GM12864 (cell line): Measurements from ENCODE around the gene EPB41.
A peak's percentile ranks its signal among the peaks of the same experiment; 100 is the strongest.

ENCODE experiments used
- DNase-seq: peaks from one replicate; pipeline ENCODE4 v3.0.0-alpha.2; 2011; ENCODE audit warnings: low read depth
- H3K4me3 ChIP-seq: 2 replicates; pipeline ENCODE4 v1.5.1; 2011; ENCODE audit warnings: mild to moderate bottlenecking, low read depth, low read length, control low read depth
- CTCF ChIP-seq: IDR thresholded peaks from 2 replicates; pipeline ENCODE4 v1.5.1; 2011; ENCODE audit warnings: low read depth, mild to moderate bottlenecking, moderate library complexity, low read length, control low read depth, inconsistent platforms; ENCODE audit errors: missing control alignments

Gene EPB41

GRCh38 chr1:28926629-28927265 lies 12.4 kb downstream of the EPB41 start:
- no peak for TF ChIP-seq CTCF
- H3K4me3 ChIP-seq, result no peak overlapping the region; the same call in 1 of the 2 replicates
- peak; percentile 86 for DNase-seq

- no peak for DNase-seq
- TF ChIP-seq CTCF, result no peak
- H3K4me3 ChIP-seq, result no peak overlapping the region; the same call in 1 of the 2 replicates
These were observed 12.9 kb downstream of the EPB41 start for GRCh38 chr1:28927266-28927647.

DNA sequence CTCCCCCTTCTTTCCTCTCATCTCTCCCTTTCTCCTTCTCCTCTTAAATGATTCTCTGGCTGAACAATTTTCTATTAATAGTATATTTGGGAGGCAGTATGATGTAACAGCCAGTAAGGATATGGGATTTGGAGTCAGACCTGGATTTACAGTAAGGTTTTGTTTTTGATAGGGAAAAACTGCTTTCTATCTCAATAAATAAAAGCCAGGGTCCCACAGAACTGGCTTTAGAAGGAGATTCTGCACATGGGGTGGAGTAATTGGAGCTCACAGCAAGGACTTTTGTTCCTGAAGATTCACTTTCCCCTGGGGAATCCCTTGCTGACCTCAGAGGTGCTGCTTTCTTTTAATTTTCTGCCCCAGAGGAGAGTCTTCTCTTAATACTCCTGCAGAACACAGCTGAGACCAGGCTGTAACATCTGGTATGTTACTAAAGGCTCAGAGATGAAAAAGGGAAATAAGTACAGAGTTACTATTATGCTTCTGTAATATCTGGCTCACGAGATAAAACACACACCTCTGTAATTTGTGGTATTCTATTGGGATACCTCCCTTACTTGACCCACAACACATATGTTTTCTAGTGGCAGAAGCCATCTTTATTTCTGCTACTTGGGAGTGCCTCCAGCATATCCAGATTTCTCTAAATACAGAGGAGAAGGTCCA lies 13.4 kb downstream of the EPB41 start:
- no peak for DNase-seq
- H3K4me3 ChIP-seq, result no peak overlapping the region
- no peak for TF ChIP-seq CTCF

DNA sequence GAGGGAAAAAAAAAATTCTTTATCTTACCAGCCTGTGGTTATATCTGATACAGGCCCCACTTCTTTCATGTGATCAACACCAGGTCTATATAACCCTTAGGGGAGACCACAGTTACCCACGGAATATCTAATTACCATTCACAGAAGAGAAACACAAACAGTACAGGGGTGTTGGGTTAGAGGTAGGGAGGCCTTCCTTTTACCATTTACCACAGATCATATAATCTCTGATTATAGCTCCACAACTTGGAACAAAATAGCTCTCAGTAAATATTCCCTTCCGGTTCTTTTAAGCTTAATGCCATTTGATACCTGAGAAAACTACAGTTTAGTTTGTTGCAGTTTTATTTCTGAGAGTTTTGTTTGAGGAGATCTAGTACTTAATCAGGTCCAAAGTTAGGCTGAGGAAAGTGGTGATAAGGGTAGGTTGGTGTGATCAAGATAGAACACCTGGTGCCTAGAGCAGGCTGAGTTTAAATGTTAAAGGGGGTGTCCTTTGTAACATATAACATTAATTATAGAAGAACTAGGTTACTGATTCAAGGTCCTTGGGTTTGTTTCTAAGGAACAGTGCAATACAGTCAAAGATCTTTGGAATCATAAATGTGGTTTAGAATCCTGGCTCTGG lies 14.1 kb downstream of the EPB41 start:
- H3K4me3 ChIP-seq, result no peak overlapping the region
- DNase-seq, result no peak
- TF ChIP-seq CTCF, result no peak

- no peak overlapping the region for H3K4me3 ChIP-seq
- TF ChIP-seq CTCF, result no peak
- DNase-seq, result no peak
These were observed 18.9 kb downstream of the EPB41 start for GRCh38 chr1:28933277-28933676.

DNA sequence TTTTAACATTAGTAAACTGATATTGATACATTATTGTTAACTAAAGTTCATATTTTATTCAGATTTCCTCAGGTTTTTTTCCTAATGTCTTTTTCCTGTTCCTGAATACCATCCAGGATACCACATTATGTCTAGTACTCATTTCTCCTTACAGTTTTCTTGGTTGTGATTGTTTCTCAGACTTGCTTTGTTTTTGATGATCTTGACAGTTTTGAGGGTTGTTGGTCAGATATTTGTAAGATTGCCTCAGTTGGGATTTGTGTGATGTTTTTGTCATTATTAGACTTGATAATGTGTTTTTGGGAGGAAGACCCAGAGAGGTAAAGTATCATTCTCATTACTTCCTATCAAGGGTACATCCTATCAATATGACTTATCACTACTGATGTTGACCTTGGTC lies 19.5 kb downstream of the EPB41 start:
- no peak for DNase-seq
- TF ChIP-seq CTCF, result no peak
- H3K4me3 ChIP-seq, result no peak overlapping the region
